Vagina (tissue), 2 donors: ENCODE measurements around the gene IL2. TPM values are rescaled to one million over a fixed set of nuclear protein-coding genes. Genes with fewer than 3 reads are reported as not detected.

Experiments used
- DNase-seq, 2 donors: peaks; one replicate each; pipeline ENCODE4 v3.0.0-alpha.2; 2017; ENCODE audit errors: extremely low spot score in 2 of 2
- H3K27ac ChIP-seq: fragments of 200-600 bp; sonication (generic); one replicate; pipeline ENCODE4 v1.5.1; 2019
- H3K27me3 ChIP-seq: fragments of 200-600 bp; sonication (generic); one replicate; pipeline ENCODE4 v1.5.1; 2019
- H3K36me3 ChIP-seq, 2 donors: fragments of 200-600 bp; sonication (generic); one replicate each; pipeline ENCODE4 v1.5.1; 2017 to 2019
- H3K4me1 ChIP-seq: fragments of 200-600 bp; sonication (generic); one replicate; pipeline ENCODE4 v1.5.1; 2019
- H3K4me3 ChIP-seq, 2 donors: fragments of 200-600 bp; sonication (generic); 1 replicate in 1 of 2; 2 replicates in 1 of 2; pipeline ENCODE4 v1.5.1; 2016 to 2019
- H3K9me3 ChIP-seq: fragments of 200-600 bp; sonication (generic); one replicate; pipeline ENCODE4 v1.5.1; 2019
- POLR2A ChIP-seq, 2 donors: fragments of 450-650 bp; IDR thresholded peaks; one replicate each; pipeline ENCODE4 v1.6.1; 2017; ENCODE audit warnings: antibody characterized with exemption in 2 of 2, mild to moderate bottlenecking in 2 of 2, moderate library complexity in 2 of 2
- POLR2AphosphoS5 ChIP-seq, 2 donors: sonication (generic); formaldehyde crosslinking; IDR thresholded peaks; one replicate each; pipeline ENCODE4 v1.9.0; 2017; ENCODE audit warnings: antibody characterized with exemption in 2 of 2, mild to moderate bottlenecking in 2 of 2, low read depth in 1 of 2; ENCODE audit not compliant: insufficient read depth in 1 of 2
- intact Hi-C: fragments of 100-400 bp; cut with DNase I; formaldehyde crosslinking; loops from one replicate; pipeline ENCODE4 v1.15.1; 2023
- total RNA-seq: library from RNA; depleted of rRNA; stranded (reverse); fragments of >200 nt; gene quantifications from one replicate; pipeline ENCODE4 v1.2.3, GENCODE V29; 2016
- TF ChIP-seq, protein P1 (sequence below), 3 experiments: fragments of 450-650 bp in 2 of 3; fragments of 200-600 bp in 1 of 3; sonication (generic) in 1 of 3; IDR thresholded peaks; one replicate each; pipeline ENCODE4 v1.5.1; 2017 to 2019; ENCODE audit warnings: antibody characterized with exemption in 3 of 3, mild to moderate bottlenecking in 2 of 3, moderate library complexity in 2 of 3

The IL2 gene
- not detected for total RNA-seq

DNA sequence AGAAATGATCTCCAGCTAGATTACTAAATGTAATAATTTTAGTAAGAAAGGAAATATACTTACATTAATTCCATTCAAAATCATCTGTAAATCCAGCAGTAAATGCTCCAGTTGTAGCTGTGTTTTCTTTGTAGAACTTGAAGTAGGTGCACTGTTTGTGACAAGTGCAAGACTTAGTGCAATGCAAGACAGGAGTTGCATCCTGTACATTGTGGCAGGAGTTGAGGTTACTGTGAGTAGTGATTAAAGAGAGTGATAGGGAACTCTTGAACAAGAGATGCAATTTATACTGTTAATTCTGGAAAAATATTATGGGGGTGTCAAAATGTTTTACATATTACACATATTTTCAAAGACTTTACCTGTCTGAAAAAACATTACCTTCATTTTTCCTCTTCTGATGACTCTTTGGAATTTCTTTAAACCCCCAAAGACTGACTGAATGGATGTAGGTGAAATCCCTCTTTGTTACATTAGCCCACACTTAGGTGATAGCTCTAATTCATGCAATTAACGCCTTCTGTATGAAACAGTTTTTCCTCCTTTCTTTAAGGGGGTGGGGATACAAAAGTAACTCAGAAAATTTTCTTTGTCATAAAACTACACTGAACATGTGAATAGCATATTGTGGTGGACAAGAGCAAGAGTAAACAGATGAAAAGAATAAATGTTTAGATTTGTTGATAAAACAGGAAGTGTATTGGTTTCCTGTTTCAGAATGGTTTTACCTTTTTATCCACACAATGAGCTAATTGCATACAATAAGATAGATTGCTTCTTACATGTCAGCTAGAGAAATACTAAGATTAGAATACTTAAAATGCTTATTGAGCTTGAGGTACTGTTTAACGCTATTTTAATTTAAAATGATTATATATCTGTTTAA lies at the start of gene IL2:
Gene IL2, minus strand, starts transcription at position 495 of the 886 bp plus-strand sequence. Its CDS starts 285 bp downstream, at position 210.
- H3K4me1 ChIP-seq = no peaks in the 10 kb centered on the region
- no peaks in the 10 kb centered on the region for H3K27me3 ChIP-seq
- no peaks in the 10 kb centered on the region for H3K36me3 ChIP-seq
- no peaks in the 10 kb centered on the region for H3K9me3 ChIP-seq
- no peak within 1 kb of the TSS for H3K4me3 ChIP-seq
- TF ChIP-seq, protein P1, sequence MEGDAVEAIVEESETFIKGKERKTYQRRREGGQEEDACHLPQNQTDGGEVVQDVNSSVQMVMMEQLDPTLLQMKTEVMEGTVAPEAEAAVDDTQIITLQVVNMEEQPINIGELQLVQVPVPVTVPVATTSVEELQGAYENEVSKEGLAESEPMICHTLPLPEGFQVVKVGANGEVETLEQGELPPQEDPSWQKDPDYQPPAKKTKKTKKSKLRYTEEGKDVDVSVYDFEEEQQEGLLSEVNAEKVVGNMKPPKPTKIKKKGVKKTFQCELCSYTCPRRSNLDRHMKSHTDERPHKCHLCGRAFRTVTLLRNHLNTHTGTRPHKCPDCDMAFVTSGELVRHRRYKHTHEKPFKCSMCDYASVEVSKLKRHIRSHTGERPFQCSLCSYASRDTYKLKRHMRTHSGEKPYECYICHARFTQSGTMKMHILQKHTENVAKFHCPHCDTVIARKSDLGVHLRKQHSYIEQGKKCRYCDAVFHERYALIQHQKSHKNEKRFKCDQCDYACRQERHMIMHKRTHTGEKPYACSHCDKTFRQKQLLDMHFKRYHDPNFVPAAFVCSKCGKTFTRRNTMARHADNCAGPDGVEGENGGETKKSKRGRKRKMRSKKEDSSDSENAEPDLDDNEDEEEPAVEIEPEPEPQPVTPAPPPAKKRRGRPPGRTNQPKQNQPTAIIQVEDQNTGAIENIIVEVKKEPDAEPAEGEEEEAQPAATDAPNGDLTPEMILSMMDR (IDR thresholded peaks at IDR 0.05) = no peak
- TF ChIP-seq POLR2A (IDR thresholded peaks at IDR 0.05) (no peak), POLR2AphosphoS5 (IDR thresholded peaks at IDR 0.05; ENCODE audit: insufficient read depth in 1 of 2, low read depth in 1 of 2) (no peak)
- H3K27ac ChIP-seq = no peak within 1 kb of the TSS
- intact Hi-C loops = no loop called here
- DNase-seq = no peak

DNA sequence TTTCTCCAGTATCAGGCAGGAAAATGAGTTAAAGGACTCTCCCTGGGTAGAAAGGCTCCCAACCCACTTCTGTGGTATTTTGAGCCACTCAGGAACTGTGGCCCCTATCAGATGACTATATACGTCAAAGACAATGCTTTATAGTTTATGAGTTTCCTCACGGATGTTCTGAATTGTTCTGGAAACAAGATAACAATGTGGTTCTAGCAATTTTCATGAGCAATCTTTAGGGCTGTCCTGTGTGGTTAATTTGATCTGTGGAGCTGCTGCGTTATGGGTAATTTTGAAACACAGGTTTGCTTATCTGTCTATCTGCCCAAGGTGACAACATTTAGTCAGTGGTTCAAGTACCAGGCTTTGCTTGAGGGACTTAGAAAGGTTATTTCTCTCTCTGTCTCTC lies 46.7 kb upstream of the IL2 start:
- Histone ChIP-seq H3K36me3 (no peaks in the 10 kb centered on the region), H3K27ac (no peak overlapping the region), H3K9me3 (no peaks in the 10 kb centered on the region), H3K27me3 (no peaks in the 10 kb centered on the region), H3K4me1 (no peaks in the 10 kb centered on the region), H3K4me3 (no peak overlapping the region)
- intact Hi-C loops = no loop called here
- TF ChIP-seq, protein P1 (IDR thresholded peaks at IDR 0.05) = no peak
- TF ChIP-seq POLR2A (IDR thresholded peaks at IDR 0.05) (no peak), POLR2AphosphoS5 (IDR thresholded peaks at IDR 0.05; ENCODE audit: insufficient read depth in 1 of 2, low read depth in 1 of 2) (no peak)
- no peak for DNase-seq

DNA sequence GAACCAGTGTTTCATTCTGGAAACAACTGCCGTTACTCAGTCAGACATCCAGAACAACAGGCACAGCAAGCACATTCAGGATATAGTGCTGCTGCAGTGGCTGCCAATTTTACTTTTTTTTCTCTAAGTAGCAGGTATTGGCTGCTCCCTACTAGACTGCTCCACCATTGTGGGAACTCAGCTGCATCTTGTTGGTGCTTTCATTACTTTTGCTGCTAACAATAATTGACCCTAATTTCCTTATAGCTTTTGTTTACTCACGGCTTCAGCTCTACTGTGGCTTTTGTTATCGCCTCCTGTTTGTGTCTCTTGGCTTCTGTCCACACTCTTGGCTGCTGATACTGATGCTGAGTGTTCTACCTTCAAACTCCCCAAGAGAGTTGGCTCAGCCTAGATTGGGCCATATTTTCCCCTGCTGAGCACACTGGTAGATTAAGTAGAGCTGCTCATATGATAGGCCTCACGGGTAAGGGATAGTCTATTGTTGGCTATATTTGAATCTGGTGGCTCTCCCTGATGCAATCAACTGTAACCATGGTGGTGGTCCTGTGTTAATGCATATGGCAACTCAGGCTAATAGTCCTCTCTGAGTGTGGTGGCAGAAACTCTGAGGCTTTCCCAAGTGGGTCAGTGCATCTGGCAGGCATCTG lies 44.5 kb upstream of the IL2 start:
- Histone ChIP-seq H3K4me3 (no peak overlapping the region), H3K27me3 (no peaks in the 10 kb centered on the region), H3K4me1 (no peaks in the 10 kb centered on the region), H3K27ac (no peak overlapping the region), H3K9me3 (no peaks in the 10 kb centered on the region), H3K36me3 (no peaks in the 10 kb centered on the region)
- intact Hi-C loops = no loop called here
- no peak for DNase-seq
- TF ChIP-seq POLR2A (IDR thresholded peaks at IDR 0.05) = no peak
- TF ChIP-seq POLR2AphosphoS5 (IDR thresholded peaks at IDR 0.05; ENCODE audit: insufficient read depth in 1 of 2, low read depth in 1 of 2) = no peak
- TF ChIP-seq, protein P1 (IDR thresholded peaks at IDR 0.05) = no peak

DNA sequence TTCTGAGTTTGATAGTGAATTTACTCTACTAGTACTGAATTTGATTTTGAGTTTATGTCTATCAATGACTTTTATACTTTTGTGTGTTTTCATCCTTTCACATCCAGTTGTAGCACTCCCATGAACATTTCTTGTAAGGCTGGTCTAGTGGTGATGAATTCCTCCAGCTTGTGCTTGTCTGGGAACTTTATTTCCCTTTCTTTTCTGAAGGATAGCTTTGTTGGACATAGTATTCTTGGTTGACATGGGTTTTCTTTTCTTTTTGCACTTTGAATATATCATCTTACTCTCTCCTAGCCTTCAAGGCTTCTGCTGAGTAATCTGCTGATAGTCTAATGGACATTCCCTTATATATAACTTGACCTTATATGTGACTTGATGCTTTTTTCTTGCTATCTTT lies 32.5 kb upstream of the IL2 start:
- intact Hi-C loops = no loop called here
- Histone ChIP-seq H3K27me3 (no peaks in the 10 kb centered on the region), H3K9me3 (peaks cover 3% of the 10 kb centered on the region), H3K4me1 (no peaks in the 10 kb centered on the region), H3K4me3 (no peak overlapping the region), H3K27ac (no peak overlapping the region), H3K36me3 (no peaks in the 10 kb centered on the region)
- TF ChIP-seq POLR2A (IDR thresholded peaks at IDR 0.05) (no peak), POLR2AphosphoS5 (IDR thresholded peaks at IDR 0.05; ENCODE audit: insufficient read depth in 1 of 2, low read depth in 1 of 2) (no peak)
- TF ChIP-seq, protein P1 (IDR thresholded peaks at IDR 0.05) = no peak
- DNase-seq = no peak

DNA sequence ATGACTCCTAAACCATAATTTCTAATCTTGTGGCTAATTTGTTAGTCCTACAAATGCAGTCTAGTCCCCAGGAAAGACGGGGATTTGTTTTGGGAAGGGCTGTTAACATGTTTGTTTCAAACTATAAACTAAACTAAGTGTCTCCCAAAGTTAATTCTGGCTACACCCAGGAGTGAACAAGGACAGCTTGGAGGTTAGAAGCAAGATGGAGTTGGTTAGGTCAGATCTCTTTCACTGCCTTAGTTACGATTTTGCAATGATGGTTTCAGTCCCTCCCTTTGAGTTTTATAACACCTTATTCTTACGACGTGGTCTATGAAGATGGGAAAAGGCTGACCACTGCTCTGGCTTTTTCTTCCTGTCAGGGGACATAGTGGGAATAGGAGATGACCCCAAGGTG lies 27.0 kb upstream of the IL2 start:
- Histone ChIP-seq H3K36me3 (no peaks in the 10 kb centered on the region), H3K27me3 (no peaks in the 10 kb centered on the region), H3K4me3 (no peak overlapping the region), H3K9me3 (no peaks in the 10 kb centered on the region), H3K4me1 (peaks cover 24% of the 10 kb centered on the region), H3K27ac (no peak overlapping the region)
- intact Hi-C loops = no loop called here
- no peak for DNase-seq
- no peak for TF ChIP-seq POLR2AphosphoS5 (IDR thresholded peaks at IDR 0.05; ENCODE audit: insufficient read depth in 1 of 2, low read depth in 1 of 2)
- no peak for TF ChIP-seq POLR2A (IDR thresholded peaks at IDR 0.05)
- TF ChIP-seq, protein P1 (IDR thresholded peaks at IDR 0.05) = no peak
